H1 (cell line): ENCODE data around the gene PYCARD. TPM values are rescaled to one million over a fixed set of nuclear protein-coding genes. Genes with fewer than 3 reads are reported as not detected.

Experiments used
- CTCF ChIA-PET: fragments of 300-600 bp; sonication (Branson Sonifier 250); formaldehyde crosslinking; loops from one replicate; lab custom pipeline; 2021; ENCODE audit not compliant: partially characterized antibody; lab: Charles Lee
- POLR2A ChIA-PET: fragments of 300-600 bp; sonication (Branson Sonifier 250); formaldehyde crosslinking; loops from one replicate; lab custom pipeline; 2021; ENCODE audit warnings: inconsistent platforms; ENCODE audit not compliant: partially characterized antibody; lab: Charles Lee
- DNase-seq, 2 experiments: peaks; one replicate each; pipeline versions ENCODE4 v3.0.0 to v3.0.0-alpha.2; 2010 to 2022; ENCODE audit warnings: low spot score in 2 of 2, low read depth in 1 of 2, mixed read lengths in 1 of 2
- FAIRE-seq: peaks from 2 replicates; lab custom pipeline; 2011; peaks lifted over from hg19 to GRCh38; lab: Jason Lieb, UNC
- H2AFZ ChIP-seq: 2 replicates; pipeline ENCODE4 v1.8.1; 2012; ENCODE audit warnings: low read length, inconsistent platforms
- H2AK5ac ChIP-seq: 2 replicates; pipeline ENCODE4 v1.6.1; 2013; ENCODE audit warnings: low read depth, low read length
- H2BK120ac ChIP-seq: replicated peaks from 2 replicates; pipeline ENCODE3; 2013; ENCODE audit warnings: low read depth, low read length, inconsistent platforms
- H2BK12ac ChIP-seq: 2 replicates; pipeline ENCODE4 v1.6.1; 2013; ENCODE audit warnings: low read depth, low read length
- H2BK15ac ChIP-seq: 2 replicates; pipeline ENCODE4 v1.6.1; 2013; ENCODE audit warnings: low read length
- H2BK20ac ChIP-seq: 2 replicates; pipeline ENCODE4 v1.6.1; 2013; ENCODE audit warnings: low read length
- H2BK5ac ChIP-seq: 2 replicates; pipeline ENCODE4 v1.6.1; 2013; ENCODE audit warnings: low read depth, low read length
- H3K14ac ChIP-seq: 2 replicates; pipeline ENCODE4 v1.6.1; 2013; ENCODE audit warnings: inconsistent platforms; ENCODE audit not compliant: insufficient read length
- H3K18ac ChIP-seq: 2 replicates; pipeline ENCODE4 v1.6.1; 2013; ENCODE audit warnings: low read length; ENCODE audit errors: extremely low read depth
- H3K23ac ChIP-seq: 2 replicates; pipeline ENCODE4 v1.6.1; 2013; ENCODE audit warnings: inconsistent platforms; ENCODE audit not compliant: insufficient read length
- H3K23me2 ChIP-seq: 2 replicates; pipeline ENCODE4 v1.6.1; 2013; ENCODE audit warnings: low read depth, low read length
- H3K27ac ChIP-seq: 2 replicates; pipeline ENCODE4 v1.6.1; 2011; ENCODE audit warnings: low read depth, low read length, inconsistent platforms
- H3K27me3 ChIP-seq, 4 experiments: replicated peaks in 1 of 4; 1 replicate in 1 of 4; 2 replicates in 3 of 4; pipeline versions ENCODE4 v1.6.1 to v1.8.1; 2011 to 2013; ENCODE audit warnings: low read length in 3 of 4, mild to moderate bottlenecking in 3 of 4, inconsistent platforms in 2 of 4, mixed read lengths in 2 of 4, moderate library complexity in 1 of 4; ENCODE audit not compliant: control insufficient read depth in 3 of 4, insufficient read depth in 3 of 4; ENCODE audit errors: extremely low read depth in 1 of 4
- H3K36me3 ChIP-seq, 4 experiments: 2 replicates each; pipeline versions ENCODE4 v1.6.1 to v1.8.1; 2011 to 2013; ENCODE audit warnings: mild to moderate bottlenecking in 4 of 4, low read length in 3 of 4, moderate library complexity in 2 of 4, control low read depth in 1 of 4, inconsistent platforms in 1 of 4; ENCODE audit not compliant: insufficient read depth in 4 of 4, control insufficient read depth in 2 of 4
- H3K4ac ChIP-seq: replicated peaks from 2 replicates; pipeline ENCODE3; 2013; ENCODE audit warnings: low read length, low read depth, mixed read lengths, inconsistent platforms; ENCODE audit not compliant: insufficient read length
- H3K4me1 ChIP-seq, 4 experiments: replicated peaks in 1 of 4; 1 replicate in 1 of 4; 2 replicates in 3 of 4; pipeline versions ENCODE4 v1.6.1 to v1.8.1; 2011 to 2013; ENCODE audit warnings: low read length in 3 of 4, inconsistent platforms in 2 of 4, mixed read lengths in 1 of 4; ENCODE audit not compliant: insufficient read depth in 4 of 4, control insufficient read depth in 3 of 4
- H3K4me2 ChIP-seq, 2 experiments: 2 replicates each; pipeline versions ENCODE4 v1.6.1 to v1.8.1; 2011 to 2013; ENCODE audit warnings: low read depth in 2 of 2, low read length in 2 of 2, control low read depth in 1 of 2, inconsistent platforms in 1 of 2, mild to moderate bottlenecking in 1 of 2; ENCODE audit not compliant: insufficient read depth in 1 of 2
- H3K4me3 ChIP-seq, 4 experiments: fragments of 200-600, 300-600 bp in 1 of 4; sonication (generic), shearing (Covaris generic), sonication (Bioruptor Twin) in 1 of 4; 2 replicates each; pipeline versions ENCODE4 v1.5.1 to v1.8.1; 2011 to 2016; ENCODE audit warnings: low read length in 4 of 4, low read depth in 3 of 4, control low read depth in 2 of 4, inconsistent platforms in 2 of 4, mild to moderate bottlenecking in 2 of 4, mixed read lengths in 1 of 4, moderate library complexity in 1 of 4; ENCODE audit not compliant: insufficient read depth in 2 of 4; ENCODE audit errors: extremely low read depth in 1 of 4
- H3K56ac ChIP-seq: replicated peaks from 2 replicates; pipeline ENCODE3; 2013; ENCODE audit warnings: low read depth, mild to moderate bottlenecking, mixed read lengths, low read length, inconsistent platforms; ENCODE audit not compliant: insufficient read length
- H3K79me1 ChIP-seq: 2 replicates; pipeline ENCODE4 v1.6.1; 2013; ENCODE audit warnings: low read depth, low read length, control low read depth
- H3K79me2 ChIP-seq, 2 experiments: 2 replicates each; pipeline versions ENCODE4 v1.6.1 to v1.8.1; 2012 to 2013; ENCODE audit warnings: low read length in 2 of 2, mild to moderate bottlenecking in 2 of 2, inconsistent platforms in 1 of 2; ENCODE audit not compliant: insufficient read depth in 2 of 2, control insufficient read depth in 1 of 2
- H3K9ac ChIP-seq, 4 experiments: replicated peaks in 1 of 4; 1 replicate in 1 of 4; 2 replicates in 3 of 4; pipeline versions ENCODE4 v1.6.1 to v1.8.1; 2011 to 2013; ENCODE audit warnings: low read depth in 3 of 4, low read length in 3 of 4, control low read depth in 2 of 4, mild to moderate bottlenecking in 2 of 4, moderate library complexity in 2 of 4, inconsistent platforms in 1 of 4; ENCODE audit errors: extremely low read depth in 1 of 4
- H3K9me3 ChIP-seq, 2 experiments: 2 replicates each; pipeline versions ENCODE4 v1.6.1 to v1.8.1; 2012 to 2013; ENCODE audit warnings: mild to moderate bottlenecking in 2 of 2, moderate library complexity in 2 of 2, control low read depth in 1 of 2, inconsistent platforms in 1 of 2, low read depth in 1 of 2, low read length in 1 of 2, mixed read lengths in 1 of 2; ENCODE audit not compliant: insufficient read depth in 2 of 2
- H4K20me1 ChIP-seq, 2 experiments: replicated peaks in 1 of 2; 2 replicates each; pipeline versions ENCODE3 to v1.8.1; 2011 to 2013; ENCODE audit warnings: inconsistent platforms in 2 of 2, low read length in 2 of 2, mild to moderate bottlenecking in 1 of 2; ENCODE audit not compliant: insufficient read depth in 2 of 2, control insufficient read depth in 1 of 2
- H4K5ac ChIP-seq: 2 replicates; pipeline ENCODE4 v1.6.1; 2013; ENCODE audit warnings: low read length, low read depth, mixed read lengths, inconsistent platforms; ENCODE audit not compliant: insufficient read length
- H4K8ac ChIP-seq: 2 replicates; pipeline ENCODE4 v1.8.0; 2013; ENCODE audit warnings: mild to moderate bottlenecking, moderate library complexity, low read length, inconsistent platforms; ENCODE audit not compliant: insufficient read depth; ENCODE audit errors: extremely low read depth
- H4K91ac ChIP-seq: replicated peaks from 2 replicates; pipeline ENCODE3; 2013; ENCODE audit warnings: low read length, mixed read lengths, inconsistent platforms; ENCODE audit not compliant: insufficient read length
- ASH2L ChIP-seq: fragments of 200-600, 300-600 bp; sonication (generic); IDR thresholded peaks from one replicate; pipeline ENCODE4 v1.7.1; 2017; ENCODE audit warnings: low read length
- CBX8 ChIP-seq: fragments of 300-800, 300-1000 bp; sonication (generic); IDR thresholded peaks from 2 replicates; pipeline ENCODE4 v1.7.1; 2016; ENCODE audit warnings: low read depth, low read length, borderline replicate concordance
- CHD2 ChIP-seq: IDR thresholded peaks from 2 replicates; pipeline ENCODE4 v1.6.1; 2012; ENCODE audit warnings: low read length, improper control_type of control experiment
- CREB1 ChIP-seq: IDR thresholded peaks from 2 replicates; pipeline ENCODE4 v1.6.1; 2012; ENCODE audit warnings: inconsistent platforms
- EP300 ChIP-seq, 2 experiments: IDR thresholded peaks; 1 replicate in 1 of 2; 2 replicates in 1 of 2; pipeline ENCODE4 v1.6.1; 2011 to 2012; ENCODE audit warnings: low read depth in 2 of 2, low read length in 2 of 2, mild to moderate bottlenecking in 2 of 2, borderline replicate concordance in 1 of 2, inconsistent platforms in 1 of 2, moderate library complexity in 1 of 2
- JUN ChIP-seq: IDR thresholded peaks from 2 replicates; pipeline ENCODE4 v1.6.1; 2011; ENCODE audit warnings: low read depth, mild to moderate bottlenecking, improper control_type of control experiment, low read length
- KDM5A ChIP-seq: fragments of 200-600 bp; IDR thresholded peaks from 2 replicates; pipeline ENCODE4 v1.7.1; 2012; ENCODE audit warnings: mild to moderate bottlenecking, low read length, inconsistent platforms, mixed read lengths
- PHF8 ChIP-seq: fragments of 200-600 bp; sonication (generic); conservative IDR thresholded peaks from 2 replicates; pipeline ENCODE4 v1.7.1; 2012; ENCODE audit warnings: low read depth, mild to moderate bottlenecking, inconsistent platforms, low read length, moderate library complexity
- POU5F1 ChIP-seq: IDR thresholded peaks from 2 replicates; pipeline ENCODE4 v1.6.1; 2011; ENCODE audit warnings: low read depth, mild to moderate bottlenecking, low read length, moderate library complexity
- RBBP5 ChIP-seq: IDR thresholded peaks from 2 replicates; pipeline ENCODE4 v1.7.1; 2012; ENCODE audit warnings: low read depth, mild to moderate bottlenecking, inconsistent platforms, low read length, moderate library complexity, borderline replicate concordance
- SAP30 ChIP-seq: fragments of 300-600 bp; sonication (generic); IDR thresholded peaks from 2 replicates; pipeline ENCODE4 v1.7.1; 2012; ENCODE audit warnings: low read length, moderate library complexity, mild to moderate bottlenecking, inconsistent platforms; ENCODE audit not compliant: insufficient read depth, insufficient replicate concordance
- SIRT6 ChIP-seq: IDR thresholded peaks from one replicate; pipeline ENCODE4 v1.7.1; 2012; ENCODE audit warnings: low read length, inconsistent platforms
- SP4 ChIP-seq: IDR thresholded peaks from 2 replicates; pipeline ENCODE4 v1.6.1; 2012; ENCODE audit warnings: low read length, inconsistent platforms
- YY1 ChIP-seq: IDR thresholded peaks from 2 replicates; pipeline ENCODE4 v1.6.1; 2011; ENCODE audit warnings: low read depth, mild to moderate bottlenecking, low read length
- WGBS, 2 experiments: shearing (Covaris generic) in 1 of 2; methylation state at CpG; one replicate each; pipeline versions ENCODE4 v1.1.6 to v1.1.7; 2013 to 2015; ENCODE audit warnings: low lambda C conversion rate in 2 of 2, mixed read lengths in 2 of 2, inconsistent platforms in 1 of 2, low coverage in 1 of 2, missing lambda C conversion rate in 1 of 2; ENCODE audit not compliant: insufficient replicate concordance in 2 of 2, insufficient coverage in 1 of 2, insufficient read length in 1 of 2; ENCODE audit errors: extremely low coverage in 1 of 2, missing lambda C conversion rate in 1 of 2; 5-methylcytosine and 5-hydroxymethylcytosine counted together
- polyA plus RNA-seq, 7 experiments: library from polyadenylated mRNA; depleted of rRNA in 3 of 7; stranded (reverse) in 5 of 7; unstranded in 2 of 7; fragments of >200 nt in 5 of 7; fragments of 200-250 nt in 2 of 7; gene quantifications; 1 replicate in 5 of 7; 2 replicates in 1 of 7; 4 replicates in 1 of 7; pipeline versions ENCODE4 v1.2.1 to v1.2.3, GENCODE V29; 2011 to 2013; ENCODE audit warnings: missing spikeins in 2 of 7, mixed read lengths in 2 of 7
- total RNA-seq: library from RNA; stranded (reverse); fragmentation: NEBNext Ultra II Directional; extraction: Animal tissue kit (Norgen Biotek cat#: 25700); gene quantifications from 2 replicates; pipeline ENCODE4 v1.2.1, GENCODE V29; 2021

Gene PYCARD
- total and polyA plus RNA-seq, 2 of the 8 experiments (the other 6 are each of a cell fraction or from before 2014, with no cell fraction given), result 29.9 to 77.9 TPM

- H2BK120ac ChIP-seq, result no peak overlapping the region
- no peak overlapping the region for H2BK15ac ChIP-seq
- H3K36me3 ChIP-seq, result no peaks in the 10 kb centered on the region
- POLR2A ChIA-PET, result interaction anchor here (2.0 to 6.5 kb wide), 2 partner anchors 12 to 23 kb away, joined by 6 to 62 read pairs; partner anchors contain the start of gene FUS
- H2AK5ac ChIP-seq, result no peak overlapping the region
- H2BK12ac ChIP-seq, result no peak overlapping the region
- no peaks in the 10 kb centered on the region; a peak in 1 of 7 replicates for H3K27me3 ChIP-seq
- H4K5ac ChIP-seq, result no peak overlapping the region
- no peaks in the 10 kb centered on the region for H3K79me1 ChIP-seq
- H3K56ac ChIP-seq, result no peak overlapping the region
- no peak overlapping the region for H3K27ac ChIP-seq
- CTCF ChIA-PET, result interaction anchor here (0.6 to 2.7 kb wide), 4 partner anchors 10 to 125 kb away, joined by 3 to 11 read pairs (median 4); no protein-coding TSS in a partner anchor
- no peak overlapping the region for H3K18ac ChIP-seq
- no peak overlapping the region for H2BK5ac ChIP-seq
- no peak overlapping the region for H3K4ac ChIP-seq
- H3K4me1 ChIP-seq, result peaks cover 0 to 3% (median 0%) of the 10 kb centered on the region in 4 experiments; a peak in 1 of 7 replicates
- H4K8ac ChIP-seq, result no peak overlapping the region
- H2BK20ac ChIP-seq, result no peak overlapping the region
- H4K91ac ChIP-seq, result no peak overlapping the region
- no peak overlapping the region for H3K4me3 ChIP-seq
- H4K20me1 ChIP-seq, result no peaks in the 10 kb centered on the region
- H3K23ac ChIP-seq, result no peak overlapping the region
- H3K14ac ChIP-seq, result no peak overlapping the region
- 0 out of 2 replicates have a peak, but pooled peaks cover 3% of the 10 kb centered on the region for H3K23me2 ChIP-seq
- FAIRE-seq, result no peak
- no peak overlapping the region for H3K9ac ChIP-seq
- WGBS, 2 experiments, result 94% methylated on average over 7 of the region's 8 CpGs; no CpG with 5 or more reads in 1 of the 2 experiments
- no peak overlapping the region for H2AFZ ChIP-seq
- H3K79me2 ChIP-seq, result no peaks in the 10 kb centered on the region
- H3K4me2 ChIP-seq, result no peak overlapping the region
- DNase-seq, result no peak
- H3K9me3 ChIP-seq, result no peaks in the 10 kb centered on the region; a peak in 1 of 4 replicates
- TF ChIP-seq YY1, result no peak
- no peak for TF ChIP-seq CBX8
- TF ChIP-seq PHF8, result no peak
- TF ChIP-seq RBBP5, result no peak
- TF ChIP-seq KDM5A, result no peak
- TF ChIP-seq POU5F1, result no peak
- TF ChIP-seq CHD2, result no peak
- TF ChIP-seq EP300 (IDR thresholded peaks at IDR 0.05; ENCODE audit: borderline replicate concordance in 1 of 2, low read depth in 2 of 2, low read length in 2 of 2), result no peak
- TF ChIP-seq SIRT6, result no peak
- TF ChIP-seq SP4, result no peak
- TF ChIP-seq SAP30, result no peak
- no peak for TF ChIP-seq JUN
- no peak for TF ChIP-seq ASH2L
- TF ChIP-seq CREB1, result no peak
Observed at GRCh38 chr16:31167315-31167714, 35.2 kb downstream of the PYCARD start.
